Body of pancreas (tissue), 4 donors: ENCODE measurements around the gene PIK3CG. TPM values are rescaled to one million over a fixed set of nuclear protein-coding genes. Genes with fewer than 3 reads are reported as not detected.
"Not testable (repeated sequence)": the region's sequence is repeated elsewhere in the genome, so short reads cannot be mapped to it uniquely, and the experiment has no call there.

ENCODE experiments used
- ATAC-seq: fragments of 150-250 bp; one replicate; pipeline ENCODE4 v1.9.1; 2016
- DNase-seq, 4 donors: peaks; one replicate each; pipeline ENCODE4 v3.0.0-alpha.2; 2019
- H3K27ac ChIP-seq, 4 donors: fragments of 200-600 bp; sonication (generic); 1 replicate in 3 of 4; 2 replicates in 1 of 4; pipeline versions ENCODE4 v1.5.1 to v1.6.1; 2016 to 2019; ENCODE audit warnings: mild to moderate bottlenecking in 1 of 4, mixed read lengths in 1 of 4, moderate library complexity in 1 of 4
- H3K27me3 ChIP-seq, 2 donors: fragments of 200-600 bp; sonication (generic); one replicate each; pipeline ENCODE4 v1.6.0; 2016; ENCODE audit warnings: mild to moderate bottlenecking in 1 of 2
- H3K36me3 ChIP-seq, 2 donors: fragments of 200-600 bp; sonication (generic); replicated peaks in 1 of 2; 2 replicates each; pipeline ENCODE4 v1.5.1; 2016; ENCODE audit warnings: low read depth in 2 of 2; ENCODE audit not compliant: insufficient read depth in 1 of 2
- H3K4me1 ChIP-seq: fragments of 200-600 bp; sonication (generic); one replicate; pipeline ENCODE4 v1.6.0; 2016
- H3K4me3 ChIP-seq, 2 donors: fragments of 200-600 bp; sonication (generic); 1 replicate in 1 of 2; 2 replicates in 1 of 2; pipeline ENCODE4 v1.5.1; 2016 to 2019
- H3K9me3 ChIP-seq, 3 donors: fragments of 200-600 bp; sonication (generic); 1 replicate in 2 of 3; 2 replicates in 1 of 3; pipeline ENCODE4 v1.5.1; 2016
- POLR2A ChIP-seq, 3 donors: fragments of 450-650 bp; IDR thresholded peaks; one replicate each; pipeline ENCODE4 v1.6.1; 2016; ENCODE audit warnings: antibody characterized with exemption in 3 of 3, mild to moderate bottlenecking in 2 of 3
- WGBS, 2 donors: methylation state at CpG; one replicate each; pipeline ENCODE4 v1.1.5; 2017; 5-methylcytosine and 5-hydroxymethylcytosine counted together
- intact Hi-C: fragments of 100-400 bp; cut with DNase I; formaldehyde crosslinking; loops from one replicate; pipeline ENCODE4 v1.15.1; 2023
- total RNA-seq, 2 donors: library from RNA; depleted of rRNA; stranded (reverse); fragments of >200 nt; gene quantifications; one replicate each; pipeline ENCODE4 v1.1.0, GENCODE V29; 2016
- TF ChIP-seq, protein P1 (sequence below), 7 experiments: fragments of 450-650 bp in 4 of 7; fragments of 200-600 bp in 3 of 7; sonication (generic) in 3 of 7; IDR thresholded peaks; one replicate each; pipeline ENCODE4 v1.5.1; 2016 to 2019; ENCODE audit warnings: antibody characterized with exemption in 7 of 7

PIK3CG gene
- total RNA-seq, 2 donors from 2014 or later: 0.66 to 3.1 TPM

DNA sequence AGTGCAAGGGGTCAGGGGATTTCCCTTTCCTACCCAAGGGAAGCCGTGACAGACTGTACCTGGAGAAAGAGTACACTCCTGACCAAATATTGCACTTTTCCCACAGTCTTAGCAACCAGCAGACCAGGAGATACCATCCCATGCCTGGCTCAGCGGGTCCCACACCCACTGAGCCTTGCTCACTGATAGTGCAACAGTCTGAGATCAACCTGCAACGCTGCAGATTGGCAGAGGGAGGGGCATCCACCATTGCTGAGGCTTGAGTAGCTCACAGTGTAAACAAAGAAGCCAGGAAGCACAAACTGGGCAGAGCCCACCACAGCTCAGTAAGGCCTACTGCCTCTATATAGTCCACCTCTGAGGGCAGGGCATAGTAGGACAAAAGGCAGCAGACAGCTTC is 53.9 kb downstream of the PIK3CG start:
- intact Hi-C loops: no loop called here
- H3K27me3 ChIP-seq: no peaks in the 10 kb centered on the region
- WGBS, 2 donors: 57 to 70% methylated on average over 3 of the region's 3 CpGs
- no peak overlapping the region for H3K27ac ChIP-seq
- H3K4me1 ChIP-seq: no peaks in the 10 kb centered on the region
- ATAC-seq (no peak), DNase-seq (no peak)
- H3K36me3 ChIP-seq: no peaks in the 10 kb centered on the region
- no peaks in the 10 kb centered on the region for H3K9me3 ChIP-seq
- no peak overlapping the region for H3K4me3 ChIP-seq
- no peak for TF ChIP-seq POLR2A (IDR thresholded peaks at IDR 0.05)
- TF ChIP-seq, protein P1, sequence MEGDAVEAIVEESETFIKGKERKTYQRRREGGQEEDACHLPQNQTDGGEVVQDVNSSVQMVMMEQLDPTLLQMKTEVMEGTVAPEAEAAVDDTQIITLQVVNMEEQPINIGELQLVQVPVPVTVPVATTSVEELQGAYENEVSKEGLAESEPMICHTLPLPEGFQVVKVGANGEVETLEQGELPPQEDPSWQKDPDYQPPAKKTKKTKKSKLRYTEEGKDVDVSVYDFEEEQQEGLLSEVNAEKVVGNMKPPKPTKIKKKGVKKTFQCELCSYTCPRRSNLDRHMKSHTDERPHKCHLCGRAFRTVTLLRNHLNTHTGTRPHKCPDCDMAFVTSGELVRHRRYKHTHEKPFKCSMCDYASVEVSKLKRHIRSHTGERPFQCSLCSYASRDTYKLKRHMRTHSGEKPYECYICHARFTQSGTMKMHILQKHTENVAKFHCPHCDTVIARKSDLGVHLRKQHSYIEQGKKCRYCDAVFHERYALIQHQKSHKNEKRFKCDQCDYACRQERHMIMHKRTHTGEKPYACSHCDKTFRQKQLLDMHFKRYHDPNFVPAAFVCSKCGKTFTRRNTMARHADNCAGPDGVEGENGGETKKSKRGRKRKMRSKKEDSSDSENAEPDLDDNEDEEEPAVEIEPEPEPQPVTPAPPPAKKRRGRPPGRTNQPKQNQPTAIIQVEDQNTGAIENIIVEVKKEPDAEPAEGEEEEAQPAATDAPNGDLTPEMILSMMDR (IDR thresholded peaks at IDR 0.05): no peak

DNA sequence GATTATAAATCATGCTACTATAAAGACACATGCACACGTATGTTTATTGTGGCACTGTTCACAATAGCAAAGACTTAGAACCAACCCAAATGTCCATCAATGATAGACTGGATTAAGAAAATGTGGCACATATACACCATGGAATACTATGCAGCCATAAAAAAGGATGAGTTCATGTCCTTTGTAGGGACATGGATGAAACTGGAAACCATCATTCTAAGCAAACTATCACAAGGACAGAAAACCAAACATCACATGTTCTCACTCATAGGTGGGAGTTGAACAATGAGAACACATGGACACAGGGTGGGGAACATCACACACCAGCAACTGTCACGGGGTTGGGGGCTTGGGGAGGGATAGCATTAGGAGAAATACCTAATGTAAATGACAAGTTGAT is 59.4 kb downstream of the PIK3CG start:
- H3K36me3 ChIP-seq, H3K27ac ChIP-seq, H3K27me3 ChIP-seq, H3K9me3 ChIP-seq, DNase-seq, H3K4me1 ChIP-seq, H3K4me3 ChIP-seq, ATAC-seq, intact Hi-C loops: not testable (repeated sequence)
- WGBS, 2 donors: 80 to 85% methylated on average over 2 of the region's 2 CpGs

DNA sequence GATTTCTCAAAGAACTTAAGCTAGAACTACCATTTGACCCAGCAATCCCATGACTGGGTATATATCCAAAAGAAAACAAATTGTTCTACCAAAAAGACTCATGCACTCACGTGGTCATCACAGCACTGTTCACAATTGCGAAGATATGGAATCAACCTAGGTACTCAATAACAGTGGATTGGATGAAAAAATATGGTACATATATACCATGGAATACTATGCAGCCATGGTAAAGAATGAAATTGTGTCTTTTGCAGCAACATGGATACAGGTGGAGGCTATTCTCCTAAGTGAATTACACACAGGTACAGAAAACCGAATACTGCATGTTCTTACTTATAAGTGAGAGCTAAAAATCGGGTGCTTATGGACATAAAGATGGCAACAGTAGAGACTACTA is 61.8 kb downstream of the PIK3CG start:
- no peak overlapping the region for H3K4me3 ChIP-seq
- WGBS, 2 donors: 57 to 75% methylated on average over 4 of the region's 4 CpGs
- intact Hi-C loops: no loop called here
- no peak overlapping the region for H3K27ac ChIP-seq
- H3K27me3 ChIP-seq: no peaks in the 10 kb centered on the region
- no peak for DNase-seq
- ATAC-seq: no peak
- TF ChIP-seq, protein P1 (IDR thresholded peaks at IDR 0.05): no peak
- no peak for TF ChIP-seq POLR2A (IDR thresholded peaks at IDR 0.05)
- no peaks in the 10 kb centered on the region for H3K9me3 ChIP-seq
- no peaks in the 10 kb centered on the region for H3K36me3 ChIP-seq
- H3K4me1 ChIP-seq: no peaks in the 10 kb centered on the region

DNA sequence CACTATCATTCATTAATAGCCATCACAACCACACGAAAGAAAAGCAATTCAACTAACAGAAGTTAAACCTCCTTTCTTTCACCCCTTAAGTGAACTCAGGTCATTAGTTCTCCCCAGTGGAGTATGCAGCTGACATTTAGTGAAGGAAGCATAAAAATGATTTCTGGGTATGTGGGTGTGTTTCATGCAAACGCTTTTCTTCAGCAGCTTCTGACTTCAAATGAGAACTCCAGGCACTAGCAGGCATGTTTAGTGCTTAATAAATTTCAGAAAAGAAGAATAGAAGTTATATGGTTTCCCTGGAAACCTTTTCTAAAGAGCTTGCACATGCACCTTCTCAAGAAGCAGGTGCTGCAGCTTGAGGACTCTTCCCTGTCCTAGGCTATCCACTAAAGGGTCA is 62.5 kb downstream of the PIK3CG start:
- no peak for TF ChIP-seq POLR2A (IDR thresholded peaks at IDR 0.05)
- TF ChIP-seq, protein P1 (IDR thresholded peaks at IDR 0.05): no peak
- Histone ChIP-seq H3K27me3 (no peaks in the 10 kb centered on the region), H3K27ac (no peak overlapping the region), H3K9me3 (no peaks in the 10 kb centered on the region), H3K4me1 (no peaks in the 10 kb centered on the region), H3K36me3 (no peaks in the 10 kb centered on the region), H3K4me3 (no peak overlapping the region)
- ATAC-seq (no peak), DNase-seq (no peak)
- intact Hi-C loops: no loop called here
- WGBS, 2 donors: 30 to 31% methylated on average over 2 of the region's 2 CpGs

DNA sequence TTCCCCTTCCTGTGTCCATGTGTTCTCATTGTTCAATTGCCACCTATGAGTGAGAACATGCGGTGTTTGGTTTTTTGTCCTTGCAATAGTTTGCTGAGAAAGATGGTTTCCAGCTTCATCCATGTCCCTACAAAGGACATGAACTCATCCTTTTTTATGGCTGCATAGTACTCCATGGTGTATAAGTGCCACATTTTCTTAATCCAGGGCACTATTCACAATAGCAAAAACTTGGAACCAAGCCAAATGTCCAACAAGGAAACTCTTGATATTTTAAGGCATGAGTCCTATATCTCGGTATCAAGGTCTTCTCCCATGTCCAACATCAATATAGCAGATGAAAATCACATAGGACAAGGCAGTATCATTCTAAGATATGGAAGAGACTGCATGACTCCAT is 64.5 kb downstream of the PIK3CG start:
- DNase-seq, H3K4me3 ChIP-seq, H3K27ac ChIP-seq, H3K4me1 ChIP-seq, H3K36me3 ChIP-seq, ATAC-seq, intact Hi-C loops, H3K9me3 ChIP-seq, H3K27me3 ChIP-seq: not testable (repeated sequence)
- WGBS, 2 donors: 57 to 88% methylated on average over 2 of the region's 2 CpGs

DNA sequence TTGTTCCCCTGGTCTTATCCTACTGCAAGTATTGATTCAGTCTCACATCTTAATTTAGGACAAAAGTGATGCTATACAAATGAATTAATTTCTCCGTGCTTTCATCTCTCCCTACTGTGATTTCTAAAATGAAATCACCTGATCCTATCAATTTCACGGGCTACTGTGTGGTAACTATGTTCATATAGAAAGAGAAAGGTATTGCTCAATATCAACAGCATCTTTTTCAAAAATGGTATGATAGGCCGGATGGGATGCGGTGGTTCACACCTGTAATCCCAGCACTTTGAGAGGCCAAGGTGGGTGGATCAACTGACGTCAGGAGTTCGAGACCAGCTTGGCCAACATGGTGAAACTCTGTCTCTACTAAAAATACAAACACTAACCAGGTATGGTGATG is 71.2 kb downstream of the PIK3CG start:
- ATAC-seq: no peak
- no peaks in the 10 kb centered on the region for H3K27me3 ChIP-seq
- H3K27ac ChIP-seq: no peak overlapping the region
- intact Hi-C loops: no loop called here
- TF ChIP-seq POLR2A (IDR thresholded peaks at IDR 0.05): no peak
- TF ChIP-seq, protein P1 (IDR thresholded peaks at IDR 0.05): no peak
- H3K9me3 ChIP-seq: no peaks in the 10 kb centered on the region
- WGBS, 2 donors: 82 to 86% methylated on average over 6 of the region's 6 CpGs
- H3K4me3 ChIP-seq: no peak overlapping the region
- no peak for DNase-seq
- H3K4me1 ChIP-seq: no peaks in the 10 kb centered on the region
- no peaks in the 10 kb centered on the region for H3K36me3 ChIP-seq

DNA sequence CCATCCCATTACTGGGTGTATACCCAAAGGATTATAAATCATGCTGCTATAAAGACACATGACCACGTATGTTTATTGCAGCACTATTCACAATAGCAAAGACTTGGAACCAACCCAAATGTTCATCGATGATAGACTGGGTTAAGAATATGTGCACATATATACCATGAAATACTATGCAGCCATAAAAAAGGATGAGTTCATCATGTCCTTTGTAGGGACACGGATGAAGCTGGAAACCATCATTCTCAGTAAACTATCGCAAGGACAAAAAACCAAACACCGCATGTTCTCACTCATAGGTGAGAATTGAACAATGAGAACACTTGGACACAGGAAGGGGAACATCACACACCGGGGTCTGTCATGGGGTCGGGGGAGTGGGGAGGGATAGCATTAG is 73.0 kb downstream of the PIK3CG start:
- intact Hi-C loops, H3K4me1 ChIP-seq, ATAC-seq, H3K27ac ChIP-seq, DNase-seq, H3K9me3 ChIP-seq, H3K36me3 ChIP-seq, H3K4me3 ChIP-seq, H3K27me3 ChIP-seq: not testable (repeated sequence)
- WGBS, 2 donors: 80 to 81% methylated on average over 7 of the region's 7 CpGs
